ENCODE measurements around the gene CXorf38. TPM values are rescaled to one million over a fixed set of nuclear protein-coding genes. Genes with fewer than 3 reads are reported as not detected.

Gene CXorf38, protein sequence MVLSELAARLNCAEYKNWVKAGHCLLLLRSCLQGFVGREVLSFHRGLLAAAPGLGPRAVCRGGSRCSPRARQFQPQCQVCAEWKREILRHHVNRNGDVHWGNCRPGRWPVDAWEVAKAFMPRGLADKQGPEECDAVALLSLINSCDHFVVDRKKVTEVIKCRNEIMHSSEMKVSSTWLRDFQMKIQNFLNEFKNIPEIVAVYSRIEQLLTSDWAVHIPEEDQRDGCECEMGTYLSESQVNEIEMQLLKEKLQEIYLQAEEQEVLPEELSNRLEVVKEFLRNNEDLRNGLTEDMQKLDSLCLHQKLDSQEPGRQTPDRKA
- total RNA-seq (14.9 TPM), polyA plus RNA-seq (13.4 TPM)
- long read RNA-seq, donor 1, partial matches to known transcripts = 0 of 1 reads
- long read RNA-seq, donor 1, other reads (novel, unspliced or antisense) = 0 of 1 reads
- long read RNA-seq, donor 2, transcript CXorf38-201 (7 exons, 2,118 nt) = major isoform, 13 of 13 reads
- long read RNA-seq, donor 2, partial matches to known transcripts = 0 of 13 reads
- long read RNA-seq, donor 2, other reads (novel, unspliced or antisense) = 0 of 13 reads
- long read RNA-seq, donor 3, partial matches to known transcripts = 0 of 2 reads
- long read RNA-seq, donor 3, other reads (novel, unspliced or antisense) = 0 of 2 reads
- long read RNA-seq, donor 4 = 0 reads
- long read RNA-seq, donor 5, partial matches to known transcripts = 0 of 2 reads
- long read RNA-seq, donor 5, other reads (novel, unspliced or antisense) = 0 of 2 reads
- long read RNA-seq, donor 6, partial matches to known transcripts = 0 of 1 reads
- long read RNA-seq, donor 6, other reads (novel, unspliced or antisense) = 0 of 1 reads
- long read RNA-seq, donor 7, partial matches to known transcripts = 0 of 1 reads
- long read RNA-seq, donor 7, other reads (novel, unspliced or antisense) = 0 of 1 reads
- long read RNA-seq, donor 8, partial matches to known transcripts = 0 of 2 reads
- long read RNA-seq, donor 8, other reads (novel, unspliced or antisense) = 0 of 2 reads
- long read RNA-seq, donor 9, partial matches to known transcripts = 0 of 4 reads
- long read RNA-seq, donor 9, other reads (novel, unspliced or antisense) = 0 of 4 reads
- long read RNA-seq, donor 10, partial matches to known transcripts = 0 of 4 reads
- long read RNA-seq, donor 10, other reads (novel, unspliced or antisense) = 0 of 4 reads

DNA sequence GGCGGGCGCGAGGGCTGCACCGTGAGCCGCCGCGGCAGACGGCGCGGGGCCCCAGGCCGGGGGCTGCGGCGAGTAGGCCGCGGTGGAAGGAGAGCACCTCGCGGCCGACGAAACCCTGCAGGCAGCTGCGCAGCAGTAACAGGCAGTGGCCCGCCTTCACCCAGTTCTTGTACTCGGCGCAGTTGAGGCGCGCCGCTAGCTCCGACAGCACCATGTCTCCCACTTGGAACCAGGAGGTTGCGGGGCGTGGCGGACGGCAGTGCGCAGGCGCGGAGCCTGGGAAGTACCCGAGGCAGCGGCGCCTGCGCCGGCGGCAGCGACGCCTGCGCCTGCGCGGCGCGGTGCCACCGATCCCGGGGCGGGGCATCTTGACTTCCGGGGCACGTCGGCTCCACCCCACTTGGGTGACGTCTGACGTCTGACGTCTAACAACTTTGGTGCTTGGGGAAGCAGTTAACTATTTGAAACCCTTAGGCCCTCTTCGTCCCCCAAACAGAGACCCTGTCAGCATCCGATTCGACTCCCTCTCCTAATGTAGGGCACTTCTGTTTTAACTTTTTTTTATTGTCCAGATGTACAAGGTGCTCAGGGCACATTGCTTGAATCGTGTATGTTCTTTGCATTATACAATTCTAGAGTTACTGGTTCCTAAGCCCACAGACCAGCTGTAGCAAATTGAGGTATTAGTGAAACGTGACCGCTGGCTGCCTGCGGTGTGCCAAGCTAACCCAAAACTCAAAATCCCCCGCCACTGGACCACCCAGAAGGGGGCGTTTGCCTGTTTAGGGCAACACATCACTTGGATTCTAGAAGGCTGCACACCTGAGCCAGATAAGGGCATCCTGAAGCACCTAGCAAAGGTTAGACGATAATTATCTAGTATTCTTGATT lies at the start of gene CXorf38:
TSS of gene CXorf38 (minus strand) at position 255 of the 891 bp plus-strand sequence. CDS start at position 214, 41 bp downstream.
- Histone ChIP-seq H3K27me3 (ENCODE audit: control insufficient read depth in 2 of 2, insufficient read depth in 1 of 2, low read length in 1 of 2) (no peaks in the 10 kb centered on the region), H3K27ac (ENCODE audit: low read depth in 1 of 2, low read length in 1 of 2) (peak within 1 kb of the TSS; percentile 83 to 84), H3K4me1 (ENCODE audit: control insufficient read depth in 2 of 2, insufficient read depth in 2 of 2, low read length in 2 of 2) (peaks cover 5 to 24% of the 10 kb centered on the region in 2 donors), H3K9me3 (ENCODE audit: control insufficient read depth in 2 of 2, insufficient read depth in 1 of 2, low read length in 1 of 2) (no peaks in the 10 kb centered on the region), H3K36me3 (ENCODE audit: control insufficient read depth in 2 of 2, insufficient read depth in 2 of 2, low read length in 1 of 2) (peaks cover 0 to 12% of the 10 kb centered on the region in 2 donors), H3K4me3 (ENCODE audit: low read length in 2 of 2) (peak within 1 kb of the TSS; percentile 54 to 55)
- peak; percentile 78 to 98 (median 86) for DNase-seq (ENCODE audit: low read depth in 6 of 9, low spot score in 9 of 9)
- 3% methylated on average over 66 of the region's 66 CpGs for WGBS

- Histone ChIP-seq H3K4me1 (ENCODE audit: control insufficient read depth in 2 of 2, insufficient read depth in 2 of 2, low read length in 2 of 2) (no peaks in the 10 kb centered on the region), H3K27me3 (ENCODE audit: control insufficient read depth in 2 of 2, insufficient read depth in 1 of 2, low read length in 1 of 2) (no peaks in the 10 kb centered on the region), H3K4me3 (ENCODE audit: low read length in 2 of 2) (no peak overlapping the region), H3K27ac (ENCODE audit: low read depth in 1 of 2, low read length in 1 of 2) (no peak overlapping the region), H3K9me3 (ENCODE audit: control insufficient read depth in 2 of 2, insufficient read depth in 1 of 2, low read length in 1 of 2) (no peaks in the 10 kb centered on the region), H3K36me3 (ENCODE audit: control insufficient read depth in 2 of 2, insufficient read depth in 2 of 2, low read length in 1 of 2) (peaks cover 5 to 40% of the 10 kb centered on the region in 2 donors)
- WGBS = 100% methylated on average over 1 of the region's 1 CpG
- no peak for DNase-seq (ENCODE audit: low read depth in 6 of 9, low spot score in 9 of 9)
These were observed 47.4 kb upstream of the CXorf38 start for GRCh38 chrX:40694802-40695201.

GRCh38 chrX:40688929-40689328 lies 41.6 kb upstream of the CXorf38 start:
- H3K4me1 ChIP-seq (ENCODE audit: control insufficient read depth in 2 of 2, insufficient read depth in 2 of 2, low read length in 2 of 2) = no peaks in the 10 kb centered on the region
- H3K27ac ChIP-seq (ENCODE audit: low read depth in 1 of 2, low read length in 1 of 2) = no peak overlapping the region
- peaks cover 20 to 54% of the 10 kb centered on the region in 2 donors for H3K36me3 ChIP-seq (ENCODE audit: control insufficient read depth in 2 of 2, insufficient read depth in 2 of 2, low read length in 1 of 2)
- H3K4me3 ChIP-seq (ENCODE audit: low read length in 2 of 2) = no peak overlapping the region
- DNase-seq (ENCODE audit: low read depth in 6 of 9, low spot score in 9 of 9) = no peak
- H3K9me3 ChIP-seq (ENCODE audit: control insufficient read depth in 2 of 2, insufficient read depth in 1 of 2, low read length in 1 of 2) = no peaks in the 10 kb centered on the region
- no peaks in the 10 kb centered on the region for H3K27me3 ChIP-seq (ENCODE audit: control insufficient read depth in 2 of 2, insufficient read depth in 1 of 2, low read length in 1 of 2)

GRCh38 chrX:40687169-40687568 lies 39.8 kb upstream of the CXorf38 start:
- WGBS = over 99% methylated on average over 3 of the region's 3 CpGs
- no peak overlapping the region for H3K4me3 ChIP-seq (ENCODE audit: low read length in 2 of 2)
- DNase-seq (ENCODE audit: low read depth in 6 of 9, low spot score in 9 of 9) = no peak
- no peak overlapping the region for H3K27ac ChIP-seq (ENCODE audit: low read depth in 1 of 2, low read length in 1 of 2)
- peaks cover 17 to 56% of the 10 kb centered on the region in 2 donors for H3K36me3 ChIP-seq (ENCODE audit: control insufficient read depth in 2 of 2, insufficient read depth in 2 of 2, low read length in 1 of 2)
- H3K27me3 ChIP-seq (ENCODE audit: control insufficient read depth in 2 of 2, insufficient read depth in 1 of 2, low read length in 1 of 2) = no peaks in the 10 kb centered on the region
- H3K9me3 ChIP-seq (ENCODE audit: control insufficient read depth in 2 of 2, insufficient read depth in 1 of 2, low read length in 1 of 2) = no peaks in the 10 kb centered on the region
- no peaks in the 10 kb centered on the region for H3K4me1 ChIP-seq (ENCODE audit: control insufficient read depth in 2 of 2, insufficient read depth in 2 of 2, low read length in 2 of 2)

- DNase-seq (ENCODE audit: low read depth in 6 of 9, low spot score in 9 of 9) = no peak
- 91% methylated on average over 4 of the region's 4 CpGs for WGBS
- Histone ChIP-seq H3K9me3 (ENCODE audit: control insufficient read depth in 2 of 2, insufficient read depth in 1 of 2, low read length in 1 of 2) (no peaks in the 10 kb centered on the region), H3K36me3 (ENCODE audit: control insufficient read depth in 2 of 2, insufficient read depth in 2 of 2, low read length in 1 of 2) (peaks cover 21 to 58% of the 10 kb centered on the region in 2 donors), H3K4me1 (ENCODE audit: control insufficient read depth in 2 of 2, insufficient read depth in 2 of 2, low read length in 2 of 2) (no peaks in the 10 kb centered on the region), H3K4me3 (ENCODE audit: low read length in 2 of 2) (no peak overlapping the region), H3K27me3 (ENCODE audit: control insufficient read depth in 2 of 2, insufficient read depth in 1 of 2, low read length in 1 of 2) (no peaks in the 10 kb centered on the region), H3K27ac (ENCODE audit: low read depth in 1 of 2, low read length in 1 of 2) (no peak overlapping the region)
These were observed 38.1 kb upstream of the CXorf38 start for GRCh38 chrX:40685362-40685918.

DNA sequence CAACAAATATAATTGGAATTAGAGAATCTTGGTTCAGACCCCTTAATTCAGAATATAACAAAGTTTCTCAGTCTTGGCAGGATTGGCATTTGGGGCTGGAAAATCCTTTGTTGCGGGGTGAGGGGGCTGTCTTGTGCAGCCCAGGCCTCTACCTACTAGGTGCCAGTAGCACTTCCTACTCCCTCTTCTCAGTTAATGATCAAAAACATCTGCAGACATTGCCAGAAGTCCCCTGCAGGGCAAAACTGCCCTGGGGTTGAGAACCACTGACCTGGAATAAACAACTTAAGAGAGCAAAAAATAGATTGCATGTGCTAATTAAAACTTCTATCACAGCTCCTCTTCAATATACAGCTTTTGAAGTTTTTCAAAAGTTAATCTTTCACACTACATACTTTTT lies 36.7 kb upstream of the CXorf38 start:
- Histone ChIP-seq H3K9me3 (ENCODE audit: control insufficient read depth in 2 of 2, insufficient read depth in 1 of 2, low read length in 1 of 2) (no peaks in the 10 kb centered on the region), H3K27ac (ENCODE audit: low read depth in 1 of 2, low read length in 1 of 2) (no peak overlapping the region), H3K27me3 (ENCODE audit: control insufficient read depth in 2 of 2, insufficient read depth in 1 of 2, low read length in 1 of 2) (no peaks in the 10 kb centered on the region), H3K4me3 (ENCODE audit: low read length in 2 of 2) (no peak overlapping the region), H3K4me1 (ENCODE audit: control insufficient read depth in 2 of 2, insufficient read depth in 2 of 2, low read length in 2 of 2) (no peaks in the 10 kb centered on the region), H3K36me3 (ENCODE audit: control insufficient read depth in 2 of 2, insufficient read depth in 2 of 2, low read length in 1 of 2) (peaks cover 23 to 60% of the 10 kb centered on the region in 2 donors)
- DNase-seq (ENCODE audit: low read depth in 6 of 9, low spot score in 9 of 9) = no peak
- 93% methylated on average over 1 of the region's 1 CpG for WGBS

- WGBS = 95% methylated on average over 3 of the region's 3 CpGs
- H3K36me3 ChIP-seq (ENCODE audit: control insufficient read depth in 2 of 2, insufficient read depth in 2 of 2, low read length in 1 of 2) = peaks cover 23 to 56% of the 10 kb centered on the region in 2 donors
These were observed 35.9 kb upstream of the CXorf38 start for GRCh38 chrX:40683245-40683644.

GRCh38 chrX:40671126-40671525 lies 23.8 kb upstream of the CXorf38 start:
- no peak overlapping the region for H3K27ac ChIP-seq (ENCODE audit: low read depth in 1 of 2, low read length in 1 of 2)
- 78% methylated on average over 6 of the region's 6 CpGs for WGBS
- no peaks in the 10 kb centered on the region for H3K9me3 ChIP-seq (ENCODE audit: control insufficient read depth in 2 of 2, insufficient read depth in 1 of 2, low read length in 1 of 2)
- H3K4me1 ChIP-seq (ENCODE audit: control insufficient read depth in 2 of 2, insufficient read depth in 2 of 2, low read length in 2 of 2) = no peaks in the 10 kb centered on the region
- no peak for DNase-seq (ENCODE audit: low read depth in 6 of 9, low spot score in 9 of 9)
- peaks cover 21 to 56% of the 10 kb centered on the region in 2 donors for H3K36me3 ChIP-seq (ENCODE audit: control insufficient read depth in 2 of 2, insufficient read depth in 2 of 2, low read length in 1 of 2)
- H3K27me3 ChIP-seq (ENCODE audit: control insufficient read depth in 2 of 2, insufficient read depth in 1 of 2, low read length in 1 of 2) = no peaks in the 10 kb centered on the region
- no peak overlapping the region for H3K4me3 ChIP-seq (ENCODE audit: low read length in 2 of 2)

More at GRCh38 chrX:40683245-40683644, 35.9 kb upstream of the CXorf38 start:
- Histone ChIP-seq H3K4me3 (ENCODE audit: low read length in 2 of 2) (no peak overlapping the region), H3K9me3 (ENCODE audit: control insufficient read depth in 2 of 2, insufficient read depth in 1 of 2, low read length in 1 of 2) (no peaks in the 10 kb centered on the region), H3K27me3 (ENCODE audit: control insufficient read depth in 2 of 2, insufficient read depth in 1 of 2, low read length in 1 of 2) (no peaks in the 10 kb centered on the region), H3K4me1 (ENCODE audit: control insufficient read depth in 2 of 2, insufficient read depth in 2 of 2, low read length in 2 of 2) (no peaks in the 10 kb centered on the region), H3K27ac (ENCODE audit: low read depth in 1 of 2, low read length in 1 of 2) (no peak overlapping the region)
- DNase-seq (ENCODE audit: low read depth in 6 of 9, low spot score in 9 of 9) = no peak

Measured in thymus (tissue), 14 donors.